NCI-H345 (cell line): Measurements from ENCODE around the gene KCNQ1OT1.

Experiments
- DNase-seq: peaks from one replicate; lab custom pipeline; 2025; lab: John Stamatoyannopoulos, UW

Gene KCNQ1OT1

DNA sequence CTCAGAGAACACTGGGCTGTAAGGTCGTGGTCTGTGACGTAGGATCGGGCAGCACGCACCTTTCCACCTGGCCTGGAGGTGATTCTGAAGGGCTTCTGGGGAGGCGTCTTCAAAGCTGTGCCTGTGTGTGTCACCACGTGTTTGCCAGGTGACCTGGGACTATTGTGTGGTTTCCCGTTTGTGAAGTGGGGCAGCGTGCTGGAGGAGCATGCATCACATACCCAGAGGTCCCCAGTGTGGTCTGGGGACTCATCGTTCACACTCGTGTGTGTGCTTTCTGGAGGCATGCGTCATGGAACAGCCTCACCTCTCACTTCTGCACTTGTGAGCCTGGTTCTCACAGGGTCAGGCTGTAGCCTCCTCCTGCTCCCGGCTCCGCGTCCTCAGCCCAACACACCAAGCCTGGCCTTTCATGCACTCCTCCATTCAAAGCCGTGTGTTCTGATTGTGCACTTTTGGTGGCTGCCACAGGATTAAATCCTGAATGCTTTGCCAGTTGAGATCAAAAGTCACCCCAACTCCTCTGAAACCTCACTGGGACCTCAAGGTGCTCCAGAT is 106.3 kb downstream of the KCNQ1OT1 start:
- no peak for DNase-seq

DNA sequence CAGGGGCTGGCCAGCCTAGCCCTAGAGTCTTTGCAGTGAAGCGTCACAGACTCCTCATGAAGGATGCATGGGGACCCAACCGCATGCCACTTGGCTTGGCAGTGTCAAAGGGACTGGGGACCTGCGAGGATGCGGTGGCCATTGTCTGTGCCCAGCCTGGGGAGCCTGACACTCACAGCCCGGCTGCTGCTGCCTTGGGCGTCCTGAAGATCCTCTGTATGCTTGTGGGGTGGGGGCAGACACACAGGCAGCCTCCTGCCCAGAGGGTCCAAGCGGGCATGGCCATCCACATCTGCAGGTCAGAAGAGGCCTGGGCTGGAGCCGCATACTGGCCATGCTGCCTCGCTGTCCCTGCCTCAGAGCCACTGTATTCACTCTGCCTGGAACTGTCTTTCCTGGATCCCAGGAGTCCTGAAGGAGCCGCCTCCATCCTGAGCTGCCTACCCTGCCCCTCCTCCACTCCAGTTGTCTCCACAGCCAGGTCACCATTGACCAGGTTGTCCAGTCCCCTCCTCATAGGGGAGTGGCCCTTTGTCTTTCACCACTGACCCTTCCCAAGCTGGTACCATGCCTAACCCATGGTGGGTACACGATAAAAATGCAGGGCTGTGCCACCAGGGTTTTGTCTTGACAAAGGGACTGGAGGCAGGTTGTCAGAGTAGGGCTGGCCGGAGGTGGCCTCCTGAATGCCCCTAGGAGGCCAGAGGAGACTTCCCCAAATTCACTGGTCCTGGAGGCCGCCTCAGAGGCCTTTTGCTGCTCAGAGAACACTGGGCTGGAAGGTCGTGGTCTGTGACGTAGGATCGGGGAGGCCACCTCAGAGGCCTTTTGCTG is 107.0 kb downstream of the KCNQ1OT1 start:
- DNase-seq: no peak

DNA sequence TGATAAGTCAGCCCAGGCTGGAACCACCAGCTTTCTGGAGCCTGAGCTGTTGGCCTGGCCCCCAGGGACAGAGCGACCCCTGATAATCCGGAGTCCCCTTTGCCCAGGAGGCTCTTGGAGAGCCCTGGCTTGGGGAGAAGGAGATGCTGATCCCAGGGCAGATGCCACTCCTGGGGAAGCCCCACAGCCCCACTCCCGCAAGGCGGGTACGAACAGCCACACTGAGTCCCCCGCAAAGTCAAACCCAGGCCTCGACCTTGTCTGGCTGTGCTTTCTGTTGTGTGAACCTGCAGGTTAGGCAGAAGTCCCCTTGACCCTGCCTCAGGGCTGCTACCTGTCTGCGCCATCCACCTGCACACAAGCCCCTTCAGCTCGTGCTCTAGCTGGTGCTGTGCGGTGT is 108.0 kb downstream of the KCNQ1OT1 start:
- DNase-seq: no peak

DNA sequence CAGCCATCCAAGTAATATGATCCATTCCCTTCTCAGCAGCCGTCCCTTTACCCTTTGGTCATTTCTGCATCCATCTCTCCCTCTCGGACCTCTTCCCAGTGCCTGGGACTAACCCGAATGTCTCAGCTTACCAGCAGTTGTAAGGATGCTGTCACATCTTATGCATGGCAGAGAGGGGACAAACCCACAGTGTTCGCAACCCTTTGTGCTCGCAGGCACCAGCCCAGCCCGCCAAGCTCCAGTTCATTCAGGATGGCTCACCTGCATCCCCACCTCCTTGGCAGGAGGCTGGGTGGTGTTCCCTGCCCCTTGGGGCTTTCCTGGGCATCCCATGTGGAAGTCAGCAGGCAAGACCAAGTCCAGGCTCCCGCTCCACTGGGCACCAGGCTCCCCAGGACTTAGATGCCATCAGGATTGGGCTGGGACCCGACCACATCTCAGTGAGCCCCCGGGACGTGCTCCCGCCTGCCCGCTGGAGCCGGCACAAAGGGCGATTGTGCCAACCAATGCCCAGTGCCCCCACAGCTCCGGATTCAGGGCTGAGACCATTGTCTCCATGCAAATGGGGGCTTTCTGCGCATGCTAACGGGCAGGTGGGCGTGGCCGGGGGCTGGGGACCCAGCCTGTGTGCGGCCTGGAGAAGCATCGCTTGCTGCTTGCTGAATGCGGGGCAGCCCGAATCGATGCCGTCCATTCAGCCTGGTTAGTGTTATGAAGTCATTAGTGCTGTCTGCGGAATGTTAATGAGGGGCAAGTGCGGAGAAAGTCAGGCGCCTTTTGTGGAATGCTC is 108.6 kb downstream of the KCNQ1OT1 start:
- DNase-seq: no peak

DNA sequence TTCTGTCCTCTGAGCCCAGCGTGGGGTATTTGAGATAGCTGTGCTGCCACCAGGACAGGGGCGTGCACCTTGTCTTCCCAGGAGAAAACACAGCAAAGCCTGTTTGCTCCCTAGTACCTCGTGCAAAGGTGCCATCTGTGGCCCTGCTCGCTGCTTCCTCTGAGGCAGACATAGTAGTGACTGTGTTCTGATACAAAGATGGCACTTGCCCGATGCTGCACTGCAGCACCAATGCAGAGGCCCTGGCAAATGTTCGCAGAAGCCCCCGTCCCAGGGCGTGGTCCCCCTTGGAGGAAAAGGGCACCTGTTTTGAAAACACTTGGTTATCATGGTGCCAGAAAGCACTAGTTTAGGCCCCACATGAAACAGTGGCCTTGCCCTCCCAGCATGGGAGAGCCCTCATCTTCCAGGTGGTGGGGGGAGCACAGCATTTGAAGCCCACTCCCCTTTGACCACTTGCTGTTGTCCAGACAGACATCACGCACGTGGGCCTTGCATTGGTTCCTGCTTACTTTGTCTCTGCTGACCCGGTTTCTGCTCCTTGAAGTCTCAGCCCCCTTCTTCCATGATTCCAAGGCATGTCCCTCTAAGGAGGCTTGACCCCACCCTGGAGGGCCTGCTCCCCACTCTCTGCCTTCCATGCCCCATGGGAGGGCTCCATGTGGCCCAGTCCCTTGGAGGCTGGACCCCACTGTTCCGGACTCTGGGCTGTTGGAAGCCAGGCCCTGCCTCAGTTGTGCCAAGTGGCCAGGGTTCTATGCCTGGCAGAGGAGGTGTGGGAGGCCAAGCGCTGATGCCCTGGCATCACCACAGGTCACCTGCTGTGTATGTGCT is 109.4 kb downstream of the KCNQ1OT1 start:
- DNase-seq: no peak

DNA sequence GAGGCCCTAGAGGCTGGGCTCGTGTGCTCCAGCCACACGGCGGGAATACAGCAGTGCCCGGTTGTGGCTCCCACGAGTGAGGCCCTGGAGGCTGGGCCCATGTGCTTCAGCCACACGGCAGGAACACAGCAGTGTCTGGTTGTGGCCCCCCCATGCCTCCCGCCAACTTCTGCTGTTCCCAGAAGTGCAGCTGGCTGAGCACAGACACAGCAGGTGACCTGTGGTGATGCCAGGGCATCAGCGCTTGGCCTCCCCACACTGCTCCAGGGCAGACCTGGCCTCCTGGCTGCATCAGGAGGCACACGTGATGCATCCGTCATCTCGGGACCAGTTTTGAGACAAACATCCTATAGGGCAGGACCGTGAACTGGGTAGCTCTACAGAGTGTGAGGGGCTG is 110.3 kb downstream of the KCNQ1OT1 start:
- DNase-seq: no peak

DNA sequence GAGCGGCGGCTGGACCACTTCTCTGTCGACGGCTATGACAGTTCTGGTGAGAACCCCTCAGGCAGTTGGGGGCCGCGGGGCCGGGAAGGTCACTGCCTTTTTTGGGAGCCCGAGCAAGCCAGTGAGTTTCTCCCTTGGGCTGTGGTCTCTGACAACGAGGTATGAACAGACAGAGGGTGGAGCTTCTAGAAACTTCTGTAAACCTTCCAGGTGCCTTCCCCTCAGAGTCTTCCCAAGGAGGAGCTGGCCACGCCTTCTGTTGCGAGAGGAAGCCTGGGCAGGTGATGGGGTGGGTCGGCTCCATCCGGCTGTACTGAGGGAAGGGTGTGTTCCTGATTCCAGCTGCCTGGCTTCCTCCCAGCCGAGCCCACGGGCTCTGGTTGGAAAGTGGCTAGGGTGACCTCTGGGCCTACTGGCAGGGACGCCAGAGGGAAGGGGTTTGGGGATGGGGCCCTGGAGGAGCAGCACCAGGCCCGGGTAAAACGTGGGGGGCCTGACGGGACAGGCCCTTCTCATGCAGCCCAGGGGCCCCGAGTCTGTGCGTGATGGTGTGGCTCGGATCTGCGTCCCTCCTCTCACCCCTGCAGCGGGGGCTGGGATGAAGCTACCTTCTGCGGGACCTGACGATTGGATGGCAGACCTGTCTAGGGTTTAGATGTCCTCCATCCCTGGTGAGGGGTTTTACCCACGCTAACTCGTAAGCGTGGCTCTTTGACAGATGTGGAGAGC is 110.8 kb downstream of the KCNQ1OT1 start:
- DNase-seq: no peak

DNA sequence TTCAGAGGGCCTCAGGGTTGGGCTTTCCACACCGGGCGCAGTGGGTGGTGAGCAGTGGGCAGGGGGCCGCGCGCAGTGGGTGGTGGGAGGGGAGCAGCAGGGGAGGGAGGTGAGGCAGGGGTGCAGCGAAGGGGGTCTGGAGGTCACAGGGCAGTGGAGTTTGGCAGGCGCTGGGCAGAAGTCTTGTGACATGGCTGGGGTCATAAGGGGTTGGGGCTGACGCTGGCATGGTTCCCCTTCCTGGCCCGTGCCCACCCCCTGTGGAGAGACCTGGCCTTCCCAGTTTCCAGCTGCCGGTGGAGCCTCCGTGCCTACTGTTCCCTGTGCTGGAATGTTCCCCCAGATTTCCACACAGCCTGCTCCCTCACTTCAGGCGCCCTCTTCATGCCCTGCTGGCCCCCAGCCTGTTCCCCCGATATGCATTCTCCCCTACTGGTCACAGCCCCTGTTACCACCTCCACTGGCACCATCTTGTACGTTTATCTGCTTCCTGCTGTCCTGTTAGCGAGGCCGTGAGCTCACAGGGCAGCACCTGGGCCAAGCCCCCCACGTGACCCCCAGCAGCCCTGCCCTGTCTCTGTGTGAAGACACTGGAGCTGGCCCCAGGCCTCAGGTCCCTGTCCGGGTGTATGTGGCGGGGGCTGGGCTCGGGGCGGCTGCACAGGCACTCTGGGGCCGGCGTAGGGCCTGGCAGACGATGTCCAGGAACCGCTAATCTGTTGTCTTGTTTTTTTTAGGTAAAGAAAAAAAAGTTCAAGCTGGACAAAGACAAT is 111.6 kb downstream of the KCNQ1OT1 start:
- no peak for DNase-seq

DNA sequence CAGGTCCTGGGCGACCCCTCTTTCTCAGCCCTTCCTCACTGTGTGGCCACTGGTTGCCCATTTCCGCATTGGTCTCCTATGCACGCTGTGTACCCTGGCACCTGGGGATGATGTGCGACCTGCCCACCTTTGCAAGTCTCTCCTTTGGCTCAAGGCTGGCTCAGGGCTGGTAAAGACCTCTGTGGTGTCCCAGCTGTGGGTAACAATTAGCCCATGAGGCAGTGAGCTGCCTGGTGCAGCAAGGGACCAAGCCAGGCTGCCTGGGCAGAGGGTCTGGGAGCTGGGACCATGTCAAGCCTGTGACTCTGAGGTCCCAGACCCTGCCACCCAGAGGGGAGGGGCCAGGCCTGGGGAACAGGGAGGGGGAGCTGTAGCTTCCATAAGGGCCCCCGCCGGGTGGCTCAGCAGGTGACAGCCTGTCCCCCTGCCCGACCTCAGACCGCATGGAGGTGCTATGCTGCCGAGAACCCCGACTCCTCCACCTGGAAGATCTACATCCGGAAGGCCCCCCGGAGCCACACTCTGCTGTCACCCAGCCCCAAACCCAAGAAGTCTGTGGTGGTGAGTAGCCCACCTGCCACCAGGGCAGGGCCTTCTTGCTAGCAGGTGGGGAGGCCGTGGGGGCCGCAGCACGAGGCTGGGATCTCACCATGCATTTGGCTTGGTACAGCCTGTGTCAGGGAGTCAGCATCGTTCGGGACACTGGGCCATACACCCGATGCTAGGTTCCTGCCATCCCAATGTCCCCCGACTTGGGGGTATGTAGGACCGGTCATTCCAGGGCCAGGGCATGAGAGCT is 112.5 kb downstream of the KCNQ1OT1 start:
- no peak for DNase-seq

DNA sequence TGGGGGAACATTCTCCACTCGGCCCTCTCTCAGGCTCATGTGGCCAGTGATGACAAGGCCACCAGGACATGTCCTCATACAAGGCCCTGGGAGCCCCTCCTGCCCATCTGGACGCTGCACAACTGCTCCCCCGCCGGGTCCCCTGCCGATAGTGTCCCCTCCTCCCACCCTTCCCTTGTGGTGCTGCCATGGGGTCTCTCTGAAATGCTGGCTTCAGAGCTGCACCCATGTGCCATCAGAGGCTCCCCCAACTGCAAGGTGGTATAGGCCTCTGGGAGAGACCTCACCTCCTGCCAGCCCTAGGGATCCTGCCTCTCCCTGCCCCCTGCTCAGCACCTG is 113.0 kb downstream of the KCNQ1OT1 start:
- no peak for DNase-seq

DNA sequence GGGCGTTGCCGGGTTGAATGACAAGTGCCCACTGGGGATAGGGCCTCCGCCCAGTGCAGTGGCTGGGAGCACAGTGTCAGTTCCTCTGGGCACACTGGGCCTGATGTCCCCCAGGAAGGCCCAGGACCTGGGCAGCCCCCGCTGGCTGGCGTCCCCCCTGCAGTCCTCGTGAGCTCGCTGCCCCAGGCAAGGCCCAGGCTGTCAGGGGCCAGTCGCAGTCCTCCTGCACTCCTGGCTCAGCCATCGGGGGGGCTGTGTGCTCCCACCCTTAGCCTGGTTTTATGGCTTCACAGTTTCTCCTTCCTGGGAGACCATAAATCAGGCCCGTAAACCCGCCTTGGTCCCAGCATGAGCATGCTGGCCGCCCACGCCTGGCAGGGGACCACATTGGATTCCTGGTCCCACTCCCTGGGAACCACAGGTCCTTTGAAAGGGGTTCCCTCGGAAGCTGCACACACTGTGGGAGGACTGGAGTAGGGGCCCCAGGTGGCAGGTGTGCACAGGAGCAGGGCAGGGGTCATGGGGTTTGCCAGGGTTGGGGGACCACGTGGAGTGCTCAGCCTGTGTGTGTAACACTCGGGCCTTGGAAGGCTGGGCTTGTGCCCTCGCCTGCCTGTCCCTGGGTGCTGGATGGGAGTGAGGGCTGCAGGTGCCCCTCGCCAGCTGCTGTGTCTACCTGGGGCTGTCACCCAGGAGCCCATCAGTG is 113.6 kb downstream of the KCNQ1OT1 start:
- DNase-seq: no peak

DNA sequence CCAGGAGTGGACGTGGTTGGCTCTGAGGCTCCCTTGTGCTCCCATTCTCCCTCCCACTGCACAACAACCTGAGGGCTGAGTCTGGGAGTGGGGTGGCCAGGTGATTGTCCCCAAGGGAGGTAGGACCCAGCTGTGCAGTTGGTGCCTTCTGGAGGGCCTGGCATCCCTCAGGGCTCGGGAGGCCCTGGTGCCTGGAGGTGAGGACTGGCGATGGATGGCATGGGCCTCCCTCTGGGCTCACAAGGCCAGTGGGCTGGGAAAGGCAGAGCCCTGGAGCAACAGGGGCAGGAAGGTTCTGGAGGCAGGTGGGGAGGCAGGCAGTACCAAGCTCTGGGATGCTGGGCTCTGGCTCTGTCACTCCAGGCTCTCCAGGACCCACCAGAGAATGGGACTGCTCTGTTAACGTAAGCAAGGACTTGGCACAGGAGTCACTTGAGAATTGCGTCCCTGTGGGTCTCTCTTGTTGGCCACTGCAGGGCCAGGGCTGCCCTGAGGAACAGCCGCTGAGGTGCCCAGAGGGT is 114.2 kb downstream of the KCNQ1OT1 start:
- no peak for DNase-seq

DNA sequence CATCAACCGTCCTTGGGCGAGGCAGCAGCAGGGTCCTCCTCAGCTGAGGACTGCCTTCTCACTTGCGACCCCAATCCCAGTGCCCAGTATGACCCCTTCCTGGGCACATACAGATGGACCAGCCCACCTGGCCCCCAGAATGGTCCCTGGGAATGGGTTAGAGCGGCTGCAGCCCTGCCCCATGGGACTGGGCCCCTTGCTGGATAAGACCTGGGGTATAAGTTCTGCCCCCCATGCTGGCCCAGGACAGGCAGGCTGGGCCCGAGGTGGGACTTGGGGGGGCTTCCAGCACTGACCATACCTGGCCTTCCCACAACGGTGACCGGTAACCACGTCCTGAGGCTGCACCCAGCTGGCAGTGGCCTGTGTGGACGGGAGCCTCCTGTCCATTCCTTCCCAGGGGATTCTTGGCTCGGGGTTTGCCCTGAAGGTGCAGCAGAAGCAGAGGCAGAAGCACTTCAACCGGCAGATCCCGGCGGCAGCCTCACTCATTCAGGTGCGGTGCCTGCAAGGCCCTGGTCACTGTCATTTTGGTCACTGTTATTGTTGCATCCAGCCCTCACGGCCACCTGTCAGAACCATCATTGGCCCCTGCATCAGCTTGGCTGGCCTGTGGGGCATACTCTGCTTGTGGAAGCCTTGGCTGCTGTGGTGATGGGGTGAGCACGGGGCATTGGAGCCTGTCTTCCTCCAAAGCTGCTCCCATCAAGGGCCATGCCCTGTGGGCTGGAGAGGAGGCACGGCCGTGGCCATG is 114.8 kb downstream of the KCNQ1OT1 start:
- DNase-seq: no peak

DNA sequence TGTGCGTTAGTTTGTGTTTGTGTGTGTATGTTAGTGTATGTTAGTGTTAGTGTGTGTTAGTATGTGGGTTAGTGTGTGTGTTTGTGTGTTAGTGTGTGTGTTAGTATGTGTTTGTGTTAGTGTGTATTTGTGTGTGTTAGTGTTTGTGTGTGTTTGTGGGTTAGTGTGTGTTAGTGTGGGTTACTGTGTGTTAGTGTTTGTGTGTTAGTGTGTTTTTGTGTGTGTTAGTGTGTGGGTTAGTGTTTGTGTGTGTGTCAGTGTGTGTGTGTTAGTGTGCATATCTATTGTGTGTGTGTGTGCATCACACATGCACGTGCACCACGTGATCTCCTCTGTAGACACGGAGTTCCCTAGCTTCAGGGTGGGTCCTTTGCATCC is 115.4 kb downstream of the KCNQ1OT1 start:
- DNase-seq: no peak

DNA sequence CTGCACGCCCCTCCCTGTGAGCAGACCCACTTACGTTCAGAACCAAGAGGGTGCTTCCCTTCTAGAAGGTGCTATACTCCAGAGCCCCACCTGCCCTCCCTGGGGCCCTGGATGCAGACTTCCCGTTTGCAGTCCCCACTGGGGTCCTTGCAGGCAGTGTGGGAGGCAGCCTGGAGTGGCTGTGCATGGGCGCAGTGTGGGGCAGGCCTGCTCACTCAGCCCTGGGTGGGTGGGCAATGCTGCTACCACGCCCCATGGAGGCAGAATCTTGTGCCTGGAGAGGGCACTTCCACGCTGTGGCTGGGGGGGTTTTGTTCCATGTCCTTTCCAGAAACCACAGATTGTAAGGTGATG is 116.2 kb downstream of the KCNQ1OT1 start:
- DNase-seq: no peak

DNA sequence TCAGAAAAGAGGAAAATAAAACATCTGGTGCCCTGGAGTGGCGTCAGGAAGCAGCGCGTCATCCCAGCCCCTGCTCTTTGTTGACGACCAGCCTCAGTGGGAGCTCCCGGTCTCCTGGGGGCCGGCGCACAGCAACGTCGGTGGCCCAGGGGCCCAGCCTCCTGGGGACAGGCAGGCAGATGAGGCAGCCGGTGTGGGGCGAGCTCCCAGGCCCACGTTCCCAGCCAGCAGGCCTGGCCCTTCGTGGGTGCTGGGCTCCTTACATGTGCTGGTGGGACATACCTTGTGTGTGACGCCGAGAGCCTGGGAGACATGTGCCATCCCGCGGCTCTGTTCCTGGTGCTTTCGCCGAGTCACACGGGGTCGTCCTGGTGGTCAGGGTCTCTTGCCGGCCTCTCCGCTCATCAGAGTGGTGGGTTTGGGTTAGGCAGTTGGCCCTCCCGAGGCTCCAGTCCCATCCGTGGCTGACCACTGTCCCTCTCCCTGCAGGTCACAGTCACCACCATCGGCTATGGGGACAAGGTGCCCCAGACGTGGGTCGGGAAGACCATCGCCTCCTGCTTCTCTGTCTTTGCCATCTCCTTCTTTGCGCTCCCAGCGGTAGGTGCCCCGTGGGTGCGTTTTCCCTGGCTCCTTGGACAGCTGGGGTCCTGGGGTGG is 116.7 kb downstream of the KCNQ1OT1 start:
- no peak for DNase-seq

DNA sequence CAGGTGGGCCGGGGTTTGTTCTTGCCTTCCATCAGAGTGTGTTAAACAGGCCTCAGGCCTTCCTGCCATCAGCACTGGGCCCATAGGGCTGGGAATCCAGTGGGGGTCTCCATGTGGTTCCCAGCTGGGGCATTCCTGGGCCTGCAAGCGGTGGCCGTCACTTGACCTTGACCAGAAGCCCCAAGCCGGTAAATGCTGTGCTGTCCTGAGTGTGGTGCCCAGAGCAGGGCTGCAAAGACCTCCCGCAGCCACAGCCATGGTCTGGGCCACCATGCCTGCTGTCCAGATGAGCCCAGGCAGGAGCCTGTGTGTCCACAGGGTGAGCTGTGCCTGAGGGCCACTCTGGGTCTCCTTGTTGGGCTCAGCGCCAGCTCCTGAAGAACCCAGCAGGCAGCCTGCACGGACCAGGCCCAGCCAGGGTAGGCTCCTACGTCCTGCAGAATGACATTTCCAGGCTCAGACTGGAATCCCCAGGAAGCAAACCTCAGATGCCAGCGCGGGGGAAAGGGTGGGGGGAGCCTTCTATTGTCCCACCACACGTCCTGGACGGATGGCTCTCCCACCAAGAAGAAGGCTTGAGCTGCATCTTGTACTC is 117.3 kb downstream of the KCNQ1OT1 start:
- no peak for DNase-seq

DNA sequence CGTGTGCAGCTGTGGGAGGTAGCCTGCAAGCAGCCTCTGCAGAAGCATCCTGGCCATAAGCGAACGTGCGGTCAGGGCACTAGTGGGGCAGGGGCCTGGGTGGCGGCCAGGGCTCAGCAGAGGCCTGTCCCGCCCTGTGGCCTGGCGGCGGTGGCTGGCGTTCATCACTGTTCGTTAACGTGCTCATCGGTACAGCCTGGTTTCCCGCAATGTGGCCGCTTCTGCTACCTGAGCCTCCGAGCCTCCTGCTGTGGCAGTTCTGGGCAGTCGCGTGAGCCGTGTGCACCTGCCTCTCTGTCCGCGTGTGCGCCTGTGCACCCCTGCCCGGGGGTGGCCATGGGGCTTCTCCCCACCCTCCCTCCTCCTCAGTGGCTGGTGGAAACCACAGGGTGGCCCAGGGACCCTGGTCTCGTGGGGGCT is 117.9 kb downstream of the KCNQ1OT1 start:
- DNase-seq: no peak
